Hepatocyte (in vitro differentiated cells): ENCODE results near the gene DESI1. TPM values are rescaled to one million over a fixed set of nuclear protein-coding genes. Genes with fewer than 3 reads are reported as not detected.

Experiments
- DNase-seq: peaks from one replicate; pipeline ENCODE4 v3.0.0-alpha.2; 2016; ENCODE audit warnings: low spot score
- H2AFZ ChIP-seq: fragments of 200-600 bp; sonication (generic); 2 replicates; pipeline ENCODE4 v1.6.0; 2016; ENCODE audit warnings: antibody characterized with exemption, mild to moderate bottlenecking
- H3K27ac ChIP-seq: fragments of 200-600 bp; sonication (generic); 2 replicates; pipeline ENCODE4 v1.5.1; 2016; ENCODE audit warnings: mild to moderate bottlenecking
- H3K27me3 ChIP-seq: fragments of 200-600 bp; sonication (generic); 2 replicates; pipeline ENCODE4 v1.6.1; 2016
- H3K36me3 ChIP-seq: fragments of 200-600 bp; sonication (generic); replicated peaks from 2 replicates; pipeline ENCODE4 v1.5.1; 2016; ENCODE audit warnings: low read depth; ENCODE audit not compliant: insufficient read depth
- H3K4me1 ChIP-seq: fragments of 200-600 bp; sonication (generic); 2 replicates; pipeline ENCODE4 v1.5.1; 2016; ENCODE audit warnings: mild to moderate bottlenecking, moderate library complexity; ENCODE audit not compliant: insufficient read depth
- H3K4me2 ChIP-seq: fragments of 200-600 bp; sonication (generic); 2 replicates; pipeline ENCODE4 v1.6.0; 2016
- H3K4me3 ChIP-seq: fragments of 200-600 bp; sonication (generic); 2 replicates; pipeline ENCODE4 v1.5.1; 2016; ENCODE audit warnings: mild to moderate bottlenecking
- H3K79me2 ChIP-seq: fragments of 200-600 bp; sonication (generic); 2 replicates; pipeline ENCODE4 v1.6.0; 2017; ENCODE audit warnings: mild to moderate bottlenecking
- H3K9me2 ChIP-seq: fragments of 200-600 bp; sonication (generic); replicated peaks from 2 replicates; pipeline ENCODE4 v1.6.0; 2017; ENCODE audit warnings: mild to moderate bottlenecking; ENCODE audit not compliant: insufficient read depth
- H3K9me3 ChIP-seq: fragments of 200-600 bp; sonication (generic); 2 replicates; pipeline ENCODE4 v1.5.1; 2016; ENCODE audit warnings: low read depth, mild to moderate bottlenecking
- H4K20me1 ChIP-seq: fragments of 200-600 bp; sonication (generic); 2 replicates; pipeline ENCODE4 v1.6.0; 2016; ENCODE audit warnings: mild to moderate bottlenecking; ENCODE audit not compliant: insufficient read depth, poor library complexity, severe bottlenecking
- CTCF ChIP-seq: fragments of 200-600 bp; sonication (generic); IDR thresholded peaks from 2 replicates; pipeline ENCODE4 v1.5.1; 2016; ENCODE audit warnings: antibody characterized with exemption, mild to moderate bottlenecking; ENCODE audit not compliant: poor library complexity
- EZH2 ChIP-seq: fragments of 200-600 bp; sonication (generic); IDR thresholded peaks from 2 replicates; pipeline ENCODE4 v1.6.1; 2016; ENCODE audit warnings: antibody characterized with exemption, mild to moderate bottlenecking, borderline replicate concordance
- EZH2phosphoT487 ChIP-seq: fragments of 200-600 bp; sonication (generic); IDR thresholded peaks from one replicate; pipeline ENCODE4 v1.6.1; 2018; ENCODE audit warnings: antibody characterized with exemption, mild to moderate bottlenecking, low read depth, moderate library complexity; ENCODE audit not compliant: unreplicated experiment, severe bottlenecking
- WGBS: methylation state at CpG from one replicate; pipeline ENCODE4 v1.1.6; 2016; ENCODE audit warnings: low lambda C conversion rate; ENCODE audit errors: missing lambda C conversion rate; 5-methylcytosine and 5-hydroxymethylcytosine counted together
- polyA plus RNA-seq: library from polyadenylated mRNA; unstranded; fragments of >200 nt; fragmentation: Nextera tagmentation; extraction: Ambion mirVana; gene quantifications from 2 replicates; pipeline ENCODE4 v1.2.1, GENCODE V29; 2016
- total RNA-seq: library from RNA; depleted of rRNA; stranded (reverse); fragments of >200 nt; gene quantifications from 2 replicates; pipeline ENCODE4 v1.2.3, GENCODE V29; 2014

Gene DESI1
- total and polyA plus RNA-seq, 2 experiments from 2014 or later = 29.0 to 32.5 TPM

GRCh38 chr22:41579297-41579996 is 41.4 kb downstream of the DESI1 start:
- DNase-seq = no peak
- WGBS = 95% methylated on average over 12 of the region's 12 CpGs
- no peak overlapping the region for H3K27ac ChIP-seq
- H4K20me1 ChIP-seq = no peaks in the 10 kb centered on the region
- H2AFZ ChIP-seq = no peak overlapping the region
- no peak overlapping the region for H3K4me2 ChIP-seq
- no peaks in the 10 kb centered on the region for H3K4me1 ChIP-seq
- no peaks in the 10 kb centered on the region for H3K27me3 ChIP-seq
- H3K9me2 ChIP-seq = no peaks in the 10 kb centered on the region
- TF ChIP-seq CTCF (no peak), EZH2phosphoT487 (no peak), EZH2 (no peak)
- no peaks in the 10 kb centered on the region for H3K79me2 ChIP-seq
- no peaks in the 10 kb centered on the region for H3K36me3 ChIP-seq
- H3K9me3 ChIP-seq = no peaks in the 10 kb centered on the region
- H3K4me3 ChIP-seq = no peak overlapping the region

- Histone ChIP-seq H3K9me2 (no peaks in the 10 kb centered on the region), H3K4me1 (no peaks in the 10 kb centered on the region), H3K4me3 (no peak overlapping the region), H3K27ac (no peak overlapping the region), H3K36me3 (no peaks in the 10 kb centered on the region), H2AFZ (no peak overlapping the region), H3K4me2 (no peak overlapping the region), H3K79me2 (no peaks in the 10 kb centered on the region), H3K27me3 (no peaks in the 10 kb centered on the region), H4K20me1 (no peaks in the 10 kb centered on the region), H3K9me3 (no peaks in the 10 kb centered on the region)
- 95% methylated on average over 9 of the region's 9 CpGs for WGBS
- DNase-seq = no peak
- TF ChIP-seq EZH2phosphoT487 (no peak), CTCF (no peak), EZH2 (no peak)
Observed at GRCh38 chr22:41578818-41579217, 42.0 kb downstream of the DESI1 start.

GRCh38 chr22:41578114-41578513 is 42.7 kb downstream of the DESI1 start:
- TF ChIP-seq CTCF (no peak), EZH2phosphoT487 (no peak), EZH2 (no peak)
- no peaks in the 10 kb centered on the region for H3K79me2 ChIP-seq
- no peaks in the 10 kb centered on the region for H3K36me3 ChIP-seq
- no peaks in the 10 kb centered on the region for H3K4me1 ChIP-seq
- H3K27me3 ChIP-seq = no peaks in the 10 kb centered on the region
- H3K4me3 ChIP-seq = no peak overlapping the region
- H3K4me2 ChIP-seq = no peak overlapping the region
- H3K9me3 ChIP-seq = no peaks in the 10 kb centered on the region
- no peaks in the 10 kb centered on the region for H3K9me2 ChIP-seq
- WGBS = 95% methylated on average over 8 of the region's 8 CpGs
- DNase-seq = no peak
- no peak overlapping the region for H2AFZ ChIP-seq
- no peak overlapping the region for H3K27ac ChIP-seq
- no peaks in the 10 kb centered on the region for H4K20me1 ChIP-seq

- Histone ChIP-seq H2AFZ (no peak overlapping the region), H3K36me3 (no peaks in the 10 kb centered on the region), H3K4me1 (no peaks in the 10 kb centered on the region), H3K4me2 (no peak overlapping the region), H3K27me3 (no peaks in the 10 kb centered on the region), H3K9me2 (no peaks in the 10 kb centered on the region), H3K4me3 (no peak overlapping the region), H3K79me2 (no peaks in the 10 kb centered on the region), H3K9me3 (no peaks in the 10 kb centered on the region), H3K27ac (no peak overlapping the region), H4K20me1 (no peaks in the 10 kb centered on the region)
- WGBS = 61% methylated on average over 9 of the region's 9 CpGs
- DNase-seq = peak; percentile 74
- TF ChIP-seq EZH2 (no peak), EZH2phosphoT487 (no peak), CTCF (peak; percentile 46)
Observed at GRCh38 chr22:41576877-41577276, 44.0 kb downstream of the DESI1 start.
